Stimulated activated CD8-positive, alpha-beta memory T cell treated with anti-CD3 and anti-CD28 coated beads, Interleukin-4, amount 100 ng/mL, for 48 hours (primary cell): ENCODE data around the gene RCVRN.
A peak's percentile ranks its signal among the peaks of the same experiment; 100 is the strongest.

ENCODE experiments used
- DNase-seq: peaks from one replicate; pipeline ENCODE4 v3.0.0-alpha.2; 2020

The RCVRN gene

DNA sequence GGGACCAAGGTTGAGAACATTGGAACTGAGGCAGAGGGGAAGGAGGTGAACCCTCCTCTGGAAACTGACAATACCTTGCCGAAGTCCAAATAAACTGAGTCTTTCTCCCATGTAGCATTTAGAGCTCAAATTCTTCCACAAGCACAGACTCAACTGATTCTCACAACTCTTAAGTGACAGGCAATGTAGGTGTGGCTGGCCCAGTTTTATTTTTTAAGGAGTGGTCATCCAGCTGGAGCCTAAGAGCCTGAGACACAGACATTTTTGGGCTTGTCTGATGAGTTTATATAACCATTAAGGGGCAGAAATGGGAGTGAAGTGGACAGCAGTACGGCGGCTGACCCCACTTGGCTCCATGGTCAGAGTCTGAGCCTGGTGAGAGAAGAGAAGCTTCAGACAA lies 10.8 kb downstream of the RCVRN start:
- no peak for DNase-seq

DNA sequence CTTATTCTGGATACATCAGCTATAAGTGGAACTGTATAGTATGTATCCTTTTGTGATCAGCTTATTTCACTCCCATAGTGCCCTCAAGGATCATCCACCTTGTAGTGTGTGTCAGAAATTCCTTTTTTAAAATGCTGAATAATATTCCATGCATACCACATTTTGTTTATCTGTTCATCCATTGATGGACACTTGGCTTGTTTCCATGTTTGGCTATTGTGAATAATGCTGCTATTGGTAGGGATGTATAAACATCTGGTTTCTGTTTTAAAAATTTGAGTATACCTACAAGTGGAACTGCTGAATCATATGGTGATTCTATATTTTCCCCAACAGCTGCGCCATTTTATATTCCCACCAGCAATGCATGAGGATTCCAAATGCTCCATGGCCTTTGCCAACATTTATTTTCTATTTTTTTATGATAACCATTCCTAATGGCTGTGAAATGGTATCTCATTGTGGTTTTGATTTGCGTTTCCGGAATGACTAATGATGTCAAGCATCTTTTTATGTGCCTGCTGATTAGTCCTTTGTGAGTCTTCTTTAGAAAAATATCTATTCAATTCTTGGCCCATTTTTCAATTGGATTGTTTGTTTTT lies 11.6 kb downstream of the RCVRN start:
- DNase-seq: no peak

DNA sequence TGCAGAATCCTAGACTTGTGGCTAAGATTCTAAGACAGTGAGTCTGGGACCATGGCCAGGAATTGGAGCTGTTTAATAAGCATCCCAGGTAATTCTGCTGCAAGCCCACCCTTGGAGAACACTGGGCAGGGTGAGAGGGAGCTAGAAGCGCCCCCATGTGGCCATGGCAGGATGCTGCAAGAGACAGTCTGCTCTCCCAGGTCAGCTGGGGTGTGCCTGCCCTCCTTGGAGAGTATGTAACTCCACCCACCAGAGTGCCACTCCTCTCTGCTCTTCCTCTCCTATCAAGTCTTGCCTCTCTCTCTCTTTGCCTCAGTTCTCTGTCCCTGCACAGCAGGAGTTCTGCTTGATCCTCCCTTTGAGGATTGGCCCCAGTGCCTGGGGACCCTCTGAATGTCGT lies 14.9 kb downstream of the RCVRN start:
- peak; percentile 56 for DNase-seq

DNA sequence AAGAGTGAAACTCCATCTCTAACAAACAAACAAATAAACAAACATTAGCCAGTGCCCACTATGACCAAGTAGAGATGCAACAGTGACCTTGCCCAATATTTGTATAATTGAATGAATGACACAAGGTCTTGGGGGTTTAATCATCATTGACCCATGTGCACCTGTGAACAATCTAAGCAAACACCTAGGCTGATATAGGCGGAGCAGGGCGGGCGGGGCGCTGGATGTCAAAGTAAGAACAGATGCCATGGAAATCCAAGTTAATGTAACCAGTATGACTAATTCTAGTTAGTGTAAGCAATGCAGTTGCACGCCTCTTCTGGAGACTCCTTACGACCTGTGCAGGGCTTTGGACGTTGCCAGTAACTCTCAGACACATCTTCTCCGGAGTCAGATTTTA lies 17.6 kb downstream of the RCVRN start:
- DNase-seq: no peak

DNA sequence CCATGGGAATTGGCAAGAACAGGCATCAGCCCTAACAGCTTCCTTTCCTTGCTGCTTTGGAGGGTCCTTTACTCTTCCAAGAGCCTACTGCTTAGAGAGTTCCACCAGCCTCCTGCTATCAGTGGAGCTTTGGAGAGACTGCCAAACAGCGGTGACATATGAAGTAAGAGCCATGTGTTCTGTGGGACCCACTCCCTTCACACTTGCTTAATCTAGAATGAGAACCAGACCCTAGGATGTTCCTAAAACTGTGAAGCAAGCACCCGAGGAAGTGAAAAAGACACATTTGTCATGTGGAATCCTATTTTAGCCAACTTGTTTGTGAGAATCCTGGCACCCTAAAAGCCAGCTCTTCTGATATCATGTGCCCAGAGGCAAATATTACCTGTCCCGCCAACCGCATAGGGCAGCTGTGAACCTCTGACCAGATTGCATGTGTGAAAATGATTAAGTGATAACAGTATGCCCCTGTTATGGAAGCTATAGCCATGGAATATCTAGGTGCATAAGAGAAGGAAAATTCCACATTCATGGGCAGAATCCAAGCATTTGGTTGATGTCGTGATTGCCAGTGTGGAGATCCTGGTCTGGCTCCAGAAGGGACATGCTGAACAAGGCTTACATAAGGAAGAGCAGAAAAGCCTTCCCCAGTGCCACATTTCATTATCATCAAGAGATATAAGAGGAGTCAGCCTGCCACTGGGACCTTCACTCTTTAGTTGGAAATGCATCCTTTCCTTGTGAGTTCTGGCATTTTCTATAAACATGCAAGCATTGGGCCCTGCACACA lies 18.7 kb downstream of the RCVRN start:
- no peak for DNase-seq

DNA sequence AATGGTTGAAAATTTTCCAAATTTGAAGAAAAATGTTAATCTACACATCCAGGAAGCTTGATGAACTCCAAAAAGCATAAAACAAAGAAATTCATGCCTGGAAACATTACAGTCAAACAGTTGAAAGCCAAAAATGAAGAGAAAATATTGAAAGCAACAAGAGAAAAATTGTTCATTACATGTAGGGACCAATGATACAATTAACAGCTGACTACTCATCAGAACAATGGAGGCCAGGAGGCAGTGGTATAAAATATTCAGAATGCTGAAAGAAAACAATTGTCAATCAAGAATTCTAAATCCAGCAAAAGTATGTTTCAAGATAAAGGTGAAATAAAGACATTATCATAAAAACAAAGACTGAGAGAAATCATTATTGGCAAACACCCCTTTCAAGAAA lies 21.6 kb downstream of the RCVRN start:
- DNase-seq: no peak

DNA sequence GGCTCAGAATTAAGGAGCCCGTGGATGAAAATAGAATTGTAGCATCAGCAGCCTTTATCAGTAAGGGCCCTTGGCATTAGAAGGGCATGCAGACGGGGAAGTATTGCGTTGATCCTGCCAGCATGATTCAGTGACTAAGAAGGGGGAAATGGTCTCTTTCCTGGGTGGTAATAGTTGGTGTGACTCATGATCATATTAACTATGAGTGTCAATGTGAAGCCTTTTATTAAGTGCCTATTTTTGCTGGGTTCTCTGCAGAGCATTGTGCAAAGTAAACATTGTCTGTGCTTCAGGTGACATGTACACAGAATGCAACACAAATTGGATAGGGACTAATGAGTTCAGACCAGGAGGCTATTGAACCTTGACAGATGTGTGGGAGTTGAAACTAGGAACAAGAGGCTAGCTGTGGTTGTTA lies 24.5 kb downstream of the RCVRN start:
- no peak for DNase-seq

DNA sequence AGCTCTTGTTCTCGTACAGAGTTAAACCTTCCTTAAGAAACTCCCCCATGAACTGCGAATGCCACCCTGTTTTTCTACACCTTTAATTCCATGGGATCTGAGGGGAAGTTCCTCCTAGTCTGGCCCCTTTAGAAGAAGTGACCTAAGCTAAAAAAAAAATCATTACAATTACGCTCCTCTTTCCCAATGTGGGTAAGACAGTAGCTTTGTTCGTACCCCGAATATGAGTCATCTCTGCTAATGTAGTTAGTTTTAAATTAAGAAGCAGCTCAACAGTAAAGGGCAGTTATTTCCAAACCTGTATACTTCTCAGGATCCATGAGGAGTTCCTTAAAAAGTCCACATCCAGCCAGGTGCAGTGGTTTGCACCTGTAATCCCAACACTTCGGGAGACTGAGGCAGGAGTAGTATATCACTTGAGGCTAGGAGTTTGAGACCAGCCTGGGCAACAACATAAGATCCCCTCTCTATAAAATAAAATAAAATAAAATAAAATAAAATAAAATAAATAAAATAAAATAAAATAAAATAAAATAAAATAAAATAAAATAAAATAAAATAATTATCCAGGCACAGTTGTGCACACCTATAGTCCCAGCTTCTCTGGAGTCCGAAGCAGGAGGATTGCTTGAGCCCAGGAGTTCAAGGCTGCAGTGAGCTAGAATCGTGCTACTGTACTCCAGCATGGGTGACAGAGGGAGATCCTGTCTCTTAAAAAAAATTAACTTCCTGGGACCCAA lies 26.1 kb downstream of the RCVRN start:
- DNase-seq: no peak

DNA sequence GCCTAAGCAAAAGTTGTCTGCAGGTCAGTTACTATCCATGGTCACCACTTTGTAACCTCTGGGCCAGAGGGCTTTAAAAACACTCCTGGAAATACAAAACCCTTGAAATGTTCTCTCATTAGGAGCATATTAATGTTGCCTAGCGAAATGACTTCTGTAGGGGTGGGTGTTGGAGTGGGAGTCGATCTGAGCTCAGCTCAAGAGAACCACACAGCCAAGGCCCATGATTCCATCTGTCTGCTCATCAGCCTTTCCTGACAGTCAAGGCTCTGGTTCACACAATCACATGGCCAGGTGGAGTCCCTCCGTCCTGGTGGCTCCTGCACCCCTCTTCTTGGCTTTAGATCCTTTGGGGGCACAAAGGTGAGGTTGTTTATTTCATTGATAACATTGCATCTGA lies 26.7 kb downstream of the RCVRN start:
- no peak for DNase-seq

DNA sequence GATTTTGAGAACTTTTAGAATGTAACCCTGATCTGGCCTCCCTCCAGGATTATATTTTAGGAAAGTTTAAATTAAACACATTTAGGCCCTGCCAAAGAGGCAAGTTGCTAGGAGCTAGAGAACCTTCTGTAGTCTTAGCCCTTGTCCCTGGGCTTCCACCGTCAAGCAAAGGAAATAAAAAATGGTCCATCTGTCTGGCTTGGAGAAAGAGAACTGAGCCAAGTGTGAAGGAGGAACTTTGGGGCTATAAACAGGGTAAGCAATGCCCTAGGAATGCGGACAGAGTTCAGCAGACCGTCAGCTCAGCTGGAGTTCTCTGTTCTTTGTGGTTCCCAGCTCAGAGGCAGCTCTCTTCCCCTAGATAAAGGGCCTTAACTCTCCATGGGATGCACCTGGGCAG lies 29.6 kb downstream of the RCVRN start:
- DNase-seq: no peak

DNA sequence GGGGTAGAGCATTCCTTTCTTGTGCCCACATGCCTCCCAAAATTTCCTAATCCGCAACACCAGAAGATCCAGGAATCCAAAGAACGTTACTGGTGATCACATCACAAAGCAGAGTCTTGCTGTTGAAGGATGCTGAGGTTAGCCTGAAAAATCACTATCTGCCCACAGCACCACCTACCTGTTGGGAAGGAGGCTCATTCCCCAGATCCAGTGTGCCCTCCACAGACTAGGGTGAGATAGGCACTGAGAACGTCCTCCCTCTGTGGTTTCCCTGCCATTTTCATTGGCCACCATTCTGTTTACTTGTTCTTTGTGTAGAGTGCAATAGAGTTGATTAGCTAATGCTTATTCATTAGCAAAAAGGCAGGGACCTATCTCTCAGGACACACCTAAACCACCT lies 30.3 kb downstream of the RCVRN start:
- DNase-seq: no peak

DNA sequence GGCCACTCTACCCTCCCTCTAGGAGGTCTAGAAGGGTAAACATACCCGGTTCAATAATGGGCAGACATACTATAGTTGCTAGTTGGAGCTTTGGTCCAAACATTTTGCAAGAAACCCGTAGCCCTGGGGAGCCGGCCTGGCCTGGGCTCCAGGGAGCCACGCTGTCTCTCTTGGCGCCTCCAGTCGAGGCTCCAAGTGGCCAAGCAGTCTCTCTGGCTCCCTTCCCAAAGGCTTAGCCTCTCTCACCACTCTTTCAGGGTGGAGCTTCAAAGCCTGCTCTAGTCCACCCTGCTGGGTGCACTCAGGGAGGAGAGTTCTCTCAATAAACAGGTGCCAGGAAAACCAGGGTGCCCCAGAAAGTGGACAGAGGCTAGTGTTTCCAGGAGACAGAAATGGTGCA lies 32.2 kb downstream of the RCVRN start:
- DNase-seq: no peak

DNA sequence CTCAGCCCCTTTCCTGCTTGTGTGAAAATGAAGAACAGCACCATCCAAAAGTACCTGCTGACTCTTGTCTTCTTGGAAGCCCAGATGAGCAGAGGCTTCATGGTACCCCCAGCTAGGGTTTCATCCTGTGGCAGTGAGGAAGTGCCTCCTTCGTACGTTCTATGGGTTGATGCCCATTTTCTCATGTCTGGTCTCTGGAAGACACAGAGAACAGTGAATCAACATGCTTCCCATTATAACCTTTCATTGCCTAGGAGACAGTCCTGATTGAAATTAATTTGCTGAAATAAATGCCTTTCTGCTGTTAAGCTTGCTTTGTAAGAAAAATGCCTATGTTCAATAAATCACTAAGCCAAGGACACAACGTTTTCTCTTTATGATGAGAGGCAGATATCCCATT lies 36.5 kb downstream of the RCVRN start:
- DNase-seq: no peak

DNA sequence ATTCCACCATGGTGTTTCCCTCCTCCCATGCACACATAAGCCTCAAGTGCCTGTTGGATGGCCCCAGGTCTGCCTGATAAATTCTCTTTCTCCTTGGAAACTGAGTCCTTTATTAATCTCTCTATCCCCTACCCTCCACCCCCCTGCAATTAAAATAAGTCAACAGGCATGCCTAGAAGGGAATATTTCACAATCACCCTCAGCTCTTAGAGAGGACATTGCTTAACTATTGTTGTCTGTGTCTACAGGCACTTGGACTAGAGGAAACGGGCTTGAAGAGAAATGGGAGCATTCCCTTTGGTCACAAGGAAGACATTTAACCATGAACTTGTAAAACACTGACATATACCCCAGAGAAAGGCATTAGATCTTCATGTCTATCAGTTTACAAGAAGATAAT lies 39.5 kb downstream of the RCVRN start:
- DNase-seq: no peak

DNA sequence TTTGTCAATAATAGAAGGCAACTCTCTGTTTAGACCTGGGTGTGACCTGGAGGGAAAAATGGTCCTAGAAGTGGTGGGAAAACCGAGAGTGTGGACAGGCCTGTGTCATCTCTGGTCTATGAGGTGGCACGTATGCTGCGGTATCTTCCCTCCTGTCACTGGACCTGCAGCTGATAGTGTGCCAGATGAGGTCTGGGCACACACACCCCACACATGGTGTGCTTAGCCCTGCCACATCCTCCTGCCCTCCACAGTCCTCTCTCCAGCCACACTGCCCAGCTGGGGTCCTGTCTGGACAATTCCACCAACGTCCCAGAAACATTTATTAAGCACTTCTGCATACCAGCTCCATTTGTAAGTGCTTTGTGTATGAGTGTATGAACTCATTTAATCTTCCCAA lies 42.1 kb downstream of the RCVRN start:
- no peak for DNase-seq

DNA sequence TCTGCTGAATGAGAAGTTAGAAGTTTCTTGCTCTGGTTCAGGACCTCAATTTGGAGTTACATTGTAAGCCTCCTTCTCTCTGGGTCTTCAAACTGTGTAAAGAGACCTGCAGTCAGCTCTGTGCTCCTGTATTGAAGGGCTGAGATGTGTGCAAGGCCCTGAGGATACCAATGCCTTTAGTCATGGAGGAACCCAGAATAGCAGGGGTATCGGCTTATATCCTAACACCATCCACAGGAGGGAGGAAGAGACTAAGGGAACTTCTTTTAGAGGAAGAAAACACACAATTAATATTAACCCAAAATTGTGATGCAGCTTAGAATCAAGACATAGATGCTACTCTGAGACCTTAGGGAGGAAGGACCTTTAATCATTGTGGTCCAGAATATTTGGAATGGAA lies 42.9 kb downstream of the RCVRN start:
- no peak for DNase-seq

DNA sequence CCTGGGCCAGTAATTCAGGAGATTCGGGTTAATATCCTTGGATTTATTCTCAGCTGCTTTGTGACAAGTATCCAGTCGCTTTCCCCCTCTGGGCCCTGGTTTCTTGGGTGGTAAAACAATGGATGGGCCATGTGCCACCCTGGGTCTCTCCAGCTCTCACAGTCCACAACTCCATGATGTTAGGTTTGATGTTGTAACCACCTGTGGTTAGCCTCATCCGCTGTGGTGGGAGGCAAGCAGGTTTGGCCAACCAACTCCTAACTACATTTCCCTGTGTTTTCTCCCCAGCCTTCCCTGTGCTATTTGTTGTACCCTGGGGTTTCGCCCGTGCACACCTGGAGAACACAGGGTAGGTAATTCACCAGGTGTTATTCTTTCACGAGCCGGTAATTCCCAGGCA lies 44.2 kb downstream of the RCVRN start:
- no peak for DNase-seq

DNA sequence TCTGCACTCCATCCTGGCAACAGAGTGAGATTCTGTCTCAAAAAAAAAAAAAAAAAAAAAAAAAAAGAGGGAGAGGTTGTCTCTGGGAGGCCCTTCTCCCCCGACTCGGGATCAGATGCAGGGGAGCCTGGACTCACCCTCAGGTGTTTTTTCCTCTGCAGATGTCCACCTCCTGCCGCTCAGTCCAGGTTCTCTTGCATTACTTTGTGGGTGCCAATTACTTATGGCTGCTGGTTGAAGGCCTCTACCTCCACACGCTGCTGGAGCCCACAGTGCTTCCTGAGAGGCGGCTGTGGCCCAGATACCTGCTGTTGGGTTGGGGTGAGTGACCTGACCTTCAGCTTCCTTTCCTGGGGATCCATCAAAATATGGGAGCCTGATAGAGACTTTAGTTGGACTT lies 45.3 kb downstream of the RCVRN start:
- no peak for DNase-seq

DNA sequence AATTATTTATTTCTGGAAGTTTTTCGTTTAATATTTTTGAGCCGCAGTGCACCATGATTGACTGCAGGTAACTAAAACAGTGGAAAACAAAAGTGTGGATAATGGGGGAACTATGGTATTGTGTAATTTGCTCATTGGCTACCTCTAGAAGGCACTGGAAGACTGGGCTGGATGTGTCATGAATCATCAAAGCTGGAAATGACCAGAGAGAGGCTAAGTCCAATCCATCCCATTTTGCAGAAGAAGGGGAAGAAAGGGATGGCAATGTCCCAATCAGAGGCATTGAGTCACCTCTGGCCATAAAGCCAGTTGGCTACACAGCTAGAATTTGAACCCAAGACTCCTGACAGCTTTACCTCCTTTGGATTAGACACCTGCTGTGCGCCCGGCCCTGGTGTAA lies 50.0 kb downstream of the RCVRN start:
- DNase-seq: no peak

DNA sequence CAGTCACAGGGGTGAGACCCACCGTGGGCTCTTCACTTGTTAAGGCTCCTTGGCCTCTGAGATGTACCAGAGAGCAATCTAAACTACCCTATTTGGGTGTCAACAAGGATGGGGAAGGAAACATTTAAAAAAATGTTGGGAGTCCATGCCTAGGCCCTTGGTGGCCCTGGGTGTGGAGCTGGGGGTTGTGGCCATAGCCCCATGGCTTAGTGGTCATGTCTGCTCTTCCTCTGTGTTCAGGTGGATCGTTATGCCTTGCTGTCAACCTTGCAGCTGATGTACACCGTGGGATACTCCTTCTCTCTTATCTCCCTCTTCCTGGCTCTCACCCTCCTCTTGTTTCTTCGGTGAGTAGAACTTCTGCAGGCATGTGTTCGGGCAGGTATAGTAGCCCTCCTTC lies 50.8 kb downstream of the RCVRN start:
- DNase-seq: no peak

DNA sequence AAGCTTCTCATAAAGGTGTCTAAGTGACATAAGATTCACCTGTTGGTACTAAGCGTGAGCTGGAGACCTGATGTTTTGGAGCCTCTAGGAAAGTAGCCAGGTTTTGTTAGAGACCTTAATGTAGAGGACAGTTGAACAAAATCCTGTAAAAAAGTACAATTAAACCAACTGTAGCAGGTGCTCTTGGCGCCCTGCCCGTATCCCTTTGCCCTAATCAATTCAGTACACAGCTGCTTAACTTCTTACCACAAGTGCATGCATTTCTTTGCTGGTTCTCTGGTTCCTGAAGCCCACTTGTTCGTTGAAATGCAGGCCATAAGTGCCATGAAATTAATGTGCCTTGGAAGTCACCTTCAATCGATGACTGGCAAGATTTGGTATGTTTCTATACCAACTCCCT lies 54.9 kb downstream of the RCVRN start:
- DNase-seq: no peak
